HUES6 (cell line): ENCODE measurements around the gene COA5.

Source experiments
- H3K27ac ChIP-seq: 2 replicates; pipeline ENCODE4 v1.7.0; 2013; ENCODE audit warnings: low read depth, mild to moderate bottlenecking, low read length, inconsistent platforms
- H3K27me3 ChIP-seq: 2 replicates; pipeline ENCODE4 v1.6.1; 2013; ENCODE audit warnings: low read length; ENCODE audit not compliant: control insufficient read depth, insufficient read depth
- H3K36me3 ChIP-seq: 2 replicates; pipeline ENCODE4 v1.6.1; 2013; ENCODE audit warnings: low read length; ENCODE audit not compliant: control insufficient read depth, insufficient read depth
- H3K4me1 ChIP-seq: 2 replicates; pipeline ENCODE4 v1.6.1; 2013; ENCODE audit warnings: low read length; ENCODE audit not compliant: control insufficient read depth, insufficient read depth
- H3K4me3 ChIP-seq: 2 replicates; pipeline ENCODE4 v1.5.1; 2013; ENCODE audit warnings: low read depth, low read length
- H3K9ac ChIP-seq: one replicate; pipeline ENCODE4 v1.6.1; 2013; ENCODE audit warnings: mild to moderate bottlenecking, low read length
- H3K9me3 ChIP-seq: 2 replicates; pipeline ENCODE4 v1.6.1; 2013; ENCODE audit warnings: low read depth, low read length; ENCODE audit not compliant: control insufficient read depth, insufficient read depth

Gene COA5

GRCh38 chr2:98583816-98584618, 24.3 kb downstream of the COA5 start:
- Histone ChIP-seq H3K4me3 (no peak overlapping the region), H3K27me3 (no peaks in the 10 kb centered on the region), H3K36me3 (peaks cover 27% of the 10 kb centered on the region), H3K9me3 (no peaks in the 10 kb centered on the region), H3K9ac (no peak overlapping the region), H3K27ac (no peak overlapping the region), H3K4me1 (no peaks in the 10 kb centered on the region)

GRCh38 chr2:98583276-98583675, 25.0 kb downstream of the COA5 start:
- H3K4me1 ChIP-seq: no peaks in the 10 kb centered on the region
- peaks cover 33% of the 10 kb centered on the region for H3K36me3 ChIP-seq
- no peaks in the 10 kb centered on the region for H3K9me3 ChIP-seq
- no peaks in the 10 kb centered on the region for H3K27me3 ChIP-seq
- H3K4me3 ChIP-seq: no peak overlapping the region
- H3K27ac ChIP-seq: no peak overlapping the region
- no peak overlapping the region for H3K9ac ChIP-seq

- H3K4me3 ChIP-seq: no peak overlapping the region
- no peak overlapping the region for H3K9ac ChIP-seq
- H3K27ac ChIP-seq: no peak overlapping the region
- no peaks in the 10 kb centered on the region for H3K4me1 ChIP-seq
- H3K36me3 ChIP-seq: peaks cover 40% of the 10 kb centered on the region
- no peaks in the 10 kb centered on the region for H3K9me3 ChIP-seq
- H3K27me3 ChIP-seq: no peaks in the 10 kb centered on the region
Observed at GRCh38 chr2:98582523-98582922, 25.8 kb downstream of the COA5 start.

GRCh38 chr2:98580656-98581284, 27.5 kb downstream of the COA5 start:
- H3K27ac ChIP-seq: no peak overlapping the region
- no peak overlapping the region for H3K9ac ChIP-seq
- no peaks in the 10 kb centered on the region for H3K9me3 ChIP-seq
- H3K36me3 ChIP-seq: peaks cover 50% of the 10 kb centered on the region
- no peak overlapping the region for H3K4me3 ChIP-seq
- H3K27me3 ChIP-seq: no peaks in the 10 kb centered on the region
- H3K4me1 ChIP-seq: no peaks in the 10 kb centered on the region

- Histone ChIP-seq H3K27ac (no peak overlapping the region), H3K4me3 (no peak overlapping the region), H3K4me1 (no peaks in the 10 kb centered on the region), H3K9me3 (no peaks in the 10 kb centered on the region), H3K36me3 (peaks cover 55% of the 10 kb centered on the region), H3K27me3 (no peaks in the 10 kb centered on the region), H3K9ac (no peak overlapping the region)
Observed at GRCh38 chr2:98579926-98580325, 28.4 kb downstream of the COA5 start.

- H3K9me3 ChIP-seq: no peaks in the 10 kb centered on the region
- H3K27ac ChIP-seq: no peak overlapping the region
- no peaks in the 10 kb centered on the region for H3K27me3 ChIP-seq
- no peaks in the 10 kb centered on the region for H3K4me1 ChIP-seq
- H3K9ac ChIP-seq: no peak overlapping the region
- H3K4me3 ChIP-seq: no peak overlapping the region
- peaks cover 60% of the 10 kb centered on the region for H3K36me3 ChIP-seq
Observed at GRCh38 chr2:98578231-98578630, 30.1 kb downstream of the COA5 start.

- Histone ChIP-seq H3K4me1 (no peaks in the 10 kb centered on the region), H3K4me3 (no peak overlapping the region), H3K9ac (no peak overlapping the region), H3K27me3 (no peaks in the 10 kb centered on the region), H3K9me3 (no peaks in the 10 kb centered on the region), H3K27ac (no peak overlapping the region), H3K36me3 (peaks cover 63% of the 10 kb centered on the region)
Observed at GRCh38 chr2:98577313-98577712, 31.0 kb downstream of the COA5 start.

- Histone ChIP-seq H3K27me3 (no peaks in the 10 kb centered on the region), H3K9ac (no peak overlapping the region), H3K4me3 (no peak overlapping the region), H3K9me3 (no peaks in the 10 kb centered on the region), H3K36me3 (peaks cover 63% of the 10 kb centered on the region), H3K4me1 (no peaks in the 10 kb centered on the region), H3K27ac (no peak overlapping the region)
Observed at GRCh38 chr2:98576666-98577312, 31.5 kb downstream of the COA5 start.

GRCh38 chr2:98573426-98573825, 34.9 kb downstream of the COA5 start:
- peaks cover 86% of the 10 kb centered on the region for H3K36me3 ChIP-seq

GRCh38 chr2:98572676-98573075, 35.6 kb downstream of the COA5 start:
- Histone ChIP-seq H3K4me3 (no peak overlapping the region), H3K27ac (no peak overlapping the region), H3K27me3 (no peaks in the 10 kb centered on the region), H3K9ac (no peak overlapping the region), H3K36me3 (peaks cover 86% of the 10 kb centered on the region), H3K4me1 (no peaks in the 10 kb centered on the region), H3K9me3 (no peaks in the 10 kb centered on the region)

More at GRCh38 chr2:98573426-98573825, 34.9 kb downstream of the COA5 start:
- no peaks in the 10 kb centered on the region for H3K9me3 ChIP-seq
- no peak overlapping the region for H3K27ac ChIP-seq
- H3K27me3 ChIP-seq: no peaks in the 10 kb centered on the region
- H3K4me1 ChIP-seq: no peaks in the 10 kb centered on the region
- H3K4me3 ChIP-seq: no peak overlapping the region
- no peak overlapping the region for H3K9ac ChIP-seq

- H3K27me3 ChIP-seq: no peaks in the 10 kb centered on the region
- H3K4me1 ChIP-seq: no peaks in the 10 kb centered on the region
- H3K9me3 ChIP-seq: no peaks in the 10 kb centered on the region
- no peak overlapping the region for H3K27ac ChIP-seq
- peaks cover 84% of the 10 kb centered on the region for H3K36me3 ChIP-seq
- no peak overlapping the region for H3K9ac ChIP-seq
- no peak overlapping the region for H3K4me3 ChIP-seq
Observed at GRCh38 chr2:98572211-98572610, 36.1 kb downstream of the COA5 start.
